GM21717 (cell line): ENCODE results near the gene FAM180B.
"Not testable (repeated sequence)": the region's sequence is repeated elsewhere in the genome, so short reads cannot be mapped to it uniquely, and the experiment has no call there.

Source experiments
- ATAC-seq: cut with Tn5 transposase; IDR thresholded peaks from one replicate; pipeline ENCODE4 v1.9.1; 2021; ENCODE audit warnings: mild to moderate bottlenecking, moderate library complexity; ENCODE audit not compliant: unreplicated experiment

The FAM180B gene

DNA sequence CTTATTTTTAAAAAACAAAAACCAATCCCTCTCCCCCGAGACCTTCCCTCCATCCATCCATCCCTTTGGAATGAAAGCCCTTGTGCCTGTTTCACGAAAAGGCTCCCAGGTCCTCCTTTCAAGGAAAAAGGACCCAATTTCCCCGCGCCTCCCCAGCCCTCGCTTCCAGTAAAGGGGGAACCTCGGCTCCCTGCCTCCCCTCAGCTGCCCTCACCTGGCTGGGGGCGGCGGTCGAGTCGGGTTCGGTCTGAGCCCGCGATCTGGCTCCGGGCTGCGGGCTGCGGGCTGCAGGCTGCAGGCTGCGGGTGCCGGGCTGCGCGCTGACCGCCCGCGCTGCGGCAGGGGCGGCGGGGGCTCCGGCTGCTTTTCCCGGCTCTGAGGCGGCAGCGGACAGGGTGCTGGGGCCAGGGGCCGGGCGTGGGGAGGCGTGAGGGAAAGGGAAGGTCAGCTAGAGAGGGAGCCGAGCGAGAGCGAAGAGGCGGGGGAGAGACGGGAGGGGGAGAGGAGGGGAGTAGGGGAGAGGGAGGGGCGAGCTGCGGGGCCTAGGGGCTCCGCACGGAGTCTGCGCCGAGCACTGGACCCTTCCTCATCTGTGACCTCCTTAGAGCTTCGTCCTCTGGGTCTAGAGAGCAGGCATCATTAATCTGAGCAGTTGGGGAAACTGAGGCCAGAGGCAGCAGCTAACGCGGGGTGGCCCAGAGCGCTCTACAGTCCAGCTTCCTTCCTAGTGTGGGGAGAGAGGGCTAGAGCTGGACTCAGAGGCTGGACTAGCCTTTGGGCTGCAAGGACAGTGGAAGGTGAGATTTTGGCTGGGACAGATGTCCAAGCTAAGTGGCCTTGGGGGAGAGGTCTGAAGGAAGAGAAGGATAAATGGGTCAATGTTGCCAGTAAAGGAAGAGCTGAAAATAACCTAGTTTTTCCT, 7.7 kb downstream of the FAM180B start, which contains the start of gene C1QTNF4:
TSS of gene C1QTNF4 (minus strand) at position 478 of the 922 bp plus-strand sequence. CDS start 3,601 bp downstream, outside the sequence.
- no peak for ATAC-seq

GRCh38 chr11:47595029-47595428, 8.6 kb downstream of the FAM180B start:
- ATAC-seq, result no peak

- ATAC-seq, result no peak
Observed at GRCh38 chr11:47595967-47596366, 9.5 kb downstream of the FAM180B start.

DNA sequence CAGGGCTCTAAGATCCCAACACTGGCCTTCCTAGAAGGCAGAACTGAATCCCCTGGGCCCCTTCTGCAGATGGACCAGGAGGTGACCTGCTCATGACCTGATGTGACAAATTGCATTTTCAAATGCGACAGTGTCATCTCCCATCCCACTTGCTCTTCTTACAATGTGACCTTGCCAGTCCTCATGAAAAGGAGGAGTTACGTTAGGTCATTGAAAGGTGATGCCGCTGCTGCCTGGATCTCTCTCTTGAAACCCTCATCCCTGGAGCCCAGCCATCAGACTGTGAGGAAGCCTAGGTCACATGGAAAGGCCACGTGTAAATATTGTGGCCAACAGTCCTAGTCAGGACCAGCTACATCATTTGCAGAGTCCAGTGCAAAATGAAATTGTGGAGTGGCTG, 13.4 kb downstream of the FAM180B start:
- no peak for ATAC-seq

- no peak for ATAC-seq
Observed at GRCh38 chr11:47603295-47603694, 16.8 kb downstream of the FAM180B start.

- ATAC-seq, result no peak
Observed at GRCh38 chr11:47605921-47606320, 19.4 kb downstream of the FAM180B start.

- no peak for ATAC-seq
Observed at GRCh38 chr11:47606731-47607130, 20.3 kb downstream of the FAM180B start.

DNA sequence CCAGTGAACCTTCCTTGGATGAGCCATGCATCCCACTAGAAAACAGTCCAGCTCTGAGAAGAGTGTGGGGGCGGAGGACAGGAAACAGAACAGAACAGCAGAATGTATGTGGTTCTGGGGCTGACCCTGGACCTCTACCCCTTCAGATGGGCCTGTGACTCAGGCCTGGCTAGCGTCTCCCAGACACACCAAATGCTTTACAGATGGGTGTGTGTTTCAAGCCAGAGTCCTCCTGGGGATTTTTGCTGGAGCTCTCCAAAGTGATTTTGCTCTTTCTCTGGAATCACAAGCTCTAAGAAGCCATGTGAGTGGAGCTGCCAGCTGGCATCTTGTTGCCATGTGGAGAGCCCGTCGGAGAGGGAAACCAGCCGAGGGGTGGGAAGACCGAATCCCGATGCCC, 20.9 kb downstream of the FAM180B start:
- ATAC-seq, result no peak

- no peak for ATAC-seq
Observed at GRCh38 chr11:47609675-47610074, 23.2 kb downstream of the FAM180B start.

GRCh38 chr11:47611348-47611794, 24.9 kb downstream of the FAM180B start:
- no peak for ATAC-seq

DNA sequence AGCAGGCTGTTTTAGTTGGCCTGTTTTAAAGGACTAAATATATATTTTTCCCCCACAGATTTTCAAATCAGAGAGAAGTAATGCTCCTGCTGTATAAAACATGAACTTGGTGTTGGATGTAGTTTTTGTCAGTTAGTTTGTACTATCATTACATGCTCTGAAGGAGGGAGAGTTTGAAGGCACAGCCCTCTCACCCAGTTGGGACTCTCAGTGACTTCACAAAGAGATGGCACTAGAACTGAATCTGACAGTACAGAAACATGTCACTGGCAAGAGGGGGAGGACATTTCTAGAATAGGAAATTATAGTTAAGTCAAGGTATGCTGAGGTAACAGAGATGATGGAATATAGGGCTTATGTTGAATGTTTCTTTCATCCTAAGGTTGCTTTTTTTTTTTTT, 28.8 kb downstream of the FAM180B start:
- ATAC-seq, result no peak

DNA sequence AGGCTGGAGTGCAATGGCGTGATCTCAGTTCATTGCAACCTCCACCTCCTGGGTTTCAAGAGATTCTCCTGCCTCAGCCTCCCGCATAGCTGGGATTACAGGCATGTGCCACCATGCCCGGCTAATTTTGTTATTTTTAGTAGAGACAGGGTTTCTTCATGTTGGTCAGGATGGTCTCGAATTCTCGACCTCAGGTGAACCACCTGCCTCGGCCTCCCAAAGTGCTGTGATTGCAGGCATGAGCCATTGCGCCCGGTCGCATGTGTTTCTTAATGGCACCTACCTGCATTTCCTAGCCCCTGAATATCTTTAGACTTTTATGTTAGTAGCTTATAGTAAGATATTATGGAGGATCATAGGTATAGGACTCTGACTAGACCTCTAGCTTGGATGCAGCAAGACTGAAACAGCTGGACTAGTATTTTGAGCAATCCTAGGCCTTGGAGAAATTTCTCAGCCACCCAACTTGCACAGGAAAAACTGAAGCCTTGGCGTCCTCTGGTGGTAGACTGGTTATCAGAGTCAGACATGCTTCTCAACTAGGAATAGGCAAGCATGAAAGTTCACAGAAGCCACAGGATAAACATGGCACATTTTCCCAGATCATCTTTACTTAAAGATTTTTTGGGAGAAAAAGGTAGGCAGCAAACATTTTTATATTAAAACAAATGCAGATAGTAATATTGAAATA, 30.4 kb downstream of the FAM180B start:
- no peak for ATAC-seq

GRCh38 chr11:47617417-47617809, 30.9 kb downstream of the FAM180B start:
- no peak for ATAC-seq

- no peak for ATAC-seq
Observed at GRCh38 chr11:47620836-47621378, 34.4 kb downstream of the FAM180B start.

- no peak for ATAC-seq
Observed at GRCh38 chr11:47626234-47626633, 39.8 kb downstream of the FAM180B start.

- no peak for ATAC-seq
Observed at GRCh38 chr11:47628026-47628425, 41.5 kb downstream of the FAM180B start.

DNA sequence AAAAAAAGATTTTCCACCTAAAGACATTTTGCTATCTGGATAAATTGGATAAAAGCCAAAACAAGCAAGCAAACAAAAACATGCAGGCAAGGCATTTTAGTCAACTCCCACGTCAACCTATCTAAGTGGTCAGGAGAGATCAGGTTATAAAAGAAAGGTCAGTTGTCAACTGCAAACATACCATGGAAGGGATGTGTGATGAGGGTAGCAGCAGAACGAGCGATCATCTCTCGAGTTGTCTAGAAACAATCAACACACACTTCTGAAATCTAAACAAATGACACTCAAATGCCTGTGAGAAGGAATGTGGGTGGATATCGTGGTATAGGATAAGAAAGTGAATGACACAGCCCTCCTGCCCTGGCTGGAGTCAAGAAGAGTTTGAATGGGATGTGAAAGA, 45.0 kb downstream of the FAM180B start:
- ATAC-seq, result no peak

DNA sequence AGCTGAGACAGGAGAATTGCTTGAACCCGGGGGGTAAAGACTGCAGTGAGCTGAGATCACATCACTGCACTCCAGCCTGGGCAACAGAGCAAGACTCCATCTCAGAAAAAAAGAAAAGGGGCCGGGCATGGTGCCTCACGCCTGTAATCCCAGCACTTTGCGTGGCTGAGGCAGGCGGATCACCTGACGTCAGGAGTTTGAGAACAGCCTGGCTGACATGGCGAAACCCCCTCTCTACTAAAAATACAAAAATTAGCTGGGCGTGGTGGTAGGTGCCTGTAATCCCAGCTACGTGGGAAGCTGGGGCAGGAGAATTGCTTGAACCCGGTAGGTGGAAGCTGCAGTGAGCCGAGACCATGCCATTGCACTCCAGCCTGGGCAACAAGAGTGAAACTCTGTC, 49.9 kb downstream of the FAM180B start:
- ATAC-seq, result not testable (repeated sequence)
